CD4-positive, alpha-beta memory T cell (primary cell): ENCODE results near the gene RRP1. TPM values are rescaled to one million over a fixed set of nuclear protein-coding genes. Genes with fewer than 3 reads are reported as not detected.

Experiments
- CTCF ChIA-PET: fragments of 350-600 bp; sonication (Branson Sonifier 250); formaldehyde crosslinking; loops from one replicate; lab custom pipeline; 2021; ENCODE audit warnings: inconsistent platforms; ENCODE audit not compliant: partially characterized antibody; lab: Charles Lee
- POLR2A ChIA-PET: fragments of 350-600 bp; sonication (Branson Sonifier 250); formaldehyde crosslinking; loops from one replicate; lab custom pipeline; 2021; ENCODE audit not compliant: partially characterized antibody; lab: Charles Lee
- DNase-seq, 5 donors: peaks; one replicate each; pipeline versions ENCODE4 v3.0.0 to v3.0.0-alpha.2; 2020 to 2022; ENCODE audit warnings: mixed read lengths in 1 of 5
- H3K27ac ChIP-seq: one replicate; pipeline ENCODE4 v1.7.0; 2013; ENCODE audit warnings: low read depth, low read length
- H3K27me3 ChIP-seq: 2 replicates; pipeline ENCODE4 v1.7.0; 2013; ENCODE audit warnings: mild to moderate bottlenecking, low read length, moderate library complexity; ENCODE audit not compliant: insufficient read depth
- H3K36me3 ChIP-seq: 2 replicates; pipeline ENCODE4 v1.7.0; 2013; ENCODE audit warnings: mild to moderate bottlenecking, low read length, moderate library complexity; ENCODE audit not compliant: insufficient read depth
- H3K4me1 ChIP-seq: 2 replicates; pipeline ENCODE4 v1.7.0; 2013; ENCODE audit warnings: mild to moderate bottlenecking, low read length, moderate library complexity; ENCODE audit not compliant: insufficient read depth
- H3K4me3 ChIP-seq, 2 donors: one replicate each; pipeline ENCODE4 v1.7.0; 2013; ENCODE audit warnings: low read length in 2 of 2, mild to moderate bottlenecking in 1 of 2
- H3K9me3 ChIP-seq, 2 donors: one replicate each; pipeline ENCODE4 v1.7.0; 2013; ENCODE audit warnings: low read length in 2 of 2, control low read depth in 1 of 2; ENCODE audit not compliant: control insufficient read depth in 1 of 2
- H3K27ac Mint-ChIP-seq, 7 donors: one replicate each; pipeline ENCODE4 v1.8.0; 2020 to 2021; ENCODE audit warnings: mixed read lengths in 7 of 7, mild to moderate bottlenecking in 6 of 7, inconsistent platforms in 3 of 7, moderate library complexity in 3 of 7
- H3K27me3 Mint-ChIP-seq, 2 donors: one replicate each; pipeline ENCODE4 v1.8.0; 2020 to 2021; ENCODE audit warnings: mixed read lengths in 2 of 2
- H3K36me3 Mint-ChIP-seq, 2 donors: one replicate each; pipeline ENCODE4 v1.8.0; 2020 to 2021; ENCODE audit warnings: mixed read lengths in 2 of 2, inconsistent platforms in 1 of 2, mild to moderate bottlenecking in 1 of 2
- H3K4me1 Mint-ChIP-seq, 4 donors: one replicate each; pipeline ENCODE4 v1.8.0; 2020 to 2021; ENCODE audit warnings: mixed read lengths in 4 of 4, mild to moderate bottlenecking in 1 of 4
- H3K4me3 Mint-ChIP-seq, 8 donors: one replicate each; pipeline ENCODE4 v1.8.0; 2020 to 2021; ENCODE audit warnings: mixed read lengths in 8 of 8, mild to moderate bottlenecking in 7 of 8, moderate library complexity in 6 of 8, inconsistent platforms in 3 of 8
- H3K9me3 Mint-ChIP-seq, 8 donors: one replicate each; pipeline ENCODE4 v1.8.0; 2020 to 2021; ENCODE audit warnings: mixed read lengths in 8 of 8, mild to moderate bottlenecking in 5 of 8, inconsistent platforms in 3 of 8, moderate library complexity in 1 of 8
- intact Hi-C: fragments of 100-400 bp; cut with micrococcal nuclease; formaldehyde crosslinking; loops from one replicate; pipeline ENCODE4 v1.15.1; 2023
- polyA plus RNA-seq, 2 donors: library from polyadenylated mRNA; unstranded; fragments of 300-500 nt; fragmentation: Illumina TruSeq; gene quantifications; one replicate each; pipeline ENCODE4 v1.2.3, GENCODE V29; 2021
- total RNA-seq, 2 experiments: library from RNA; stranded (reverse); gene quantifications; one replicate each; pipeline ENCODE4 v1.2.3, GENCODE V29; 2021

Gene RRP1
- total and polyA plus RNA-seq, 4 experiments from 2014 or later: 13.5 to 27.7 (median 23.8) TPM

DNA sequence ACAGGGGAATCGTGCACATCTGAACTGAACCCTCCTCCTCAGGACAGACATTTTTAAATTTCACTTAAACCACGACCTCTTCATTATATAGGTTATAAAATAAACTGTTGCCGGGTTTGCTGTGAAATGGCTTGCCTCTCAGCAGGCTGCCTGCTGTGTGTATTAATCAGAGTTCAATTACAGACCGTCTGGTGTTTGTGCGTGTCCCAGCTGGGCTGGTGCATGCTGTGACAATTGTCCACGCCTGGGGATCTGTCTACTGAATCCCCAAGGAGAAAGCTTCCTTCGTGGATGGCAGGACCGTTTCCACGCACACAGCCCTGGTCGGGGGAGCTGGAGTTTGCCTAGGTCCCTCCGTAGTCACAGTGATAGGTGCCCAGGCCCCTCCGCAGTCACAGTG lies 62.2 kb downstream of the RRP1 start:
- Mint-ChIP-seq H3K9me3 (peaks cover 0 to 4% (median 0%) of the 10 kb centered on the region in 8 donors), H3K27ac (no peak overlapping the region), H3K4me1 (peaks cover 0 to 12% (median 0%) of the 10 kb centered on the region in 4 donors), H3K27me3 (peaks cover 5 to 11% of the 10 kb centered on the region in 2 donors), H3K4me3 (no peak overlapping the region), H3K36me3 (no peaks in the 10 kb centered on the region)
- POLR2A ChIA-PET: no interaction called here
- H3K27me3 ChIP-seq: no peaks in the 10 kb centered on the region
- CTCF ChIA-PET: no interaction called here
- H3K9me3 ChIP-seq: no peaks in the 10 kb centered on the region
- H3K36me3 ChIP-seq: no peaks in the 10 kb centered on the region
- no peak for DNase-seq
- intact Hi-C loops: no loop called here
- H3K4me1 ChIP-seq: no peaks in the 10 kb centered on the region
- no peak overlapping the region for H3K27ac ChIP-seq
- H3K4me3 ChIP-seq: no peak overlapping the region

DNA sequence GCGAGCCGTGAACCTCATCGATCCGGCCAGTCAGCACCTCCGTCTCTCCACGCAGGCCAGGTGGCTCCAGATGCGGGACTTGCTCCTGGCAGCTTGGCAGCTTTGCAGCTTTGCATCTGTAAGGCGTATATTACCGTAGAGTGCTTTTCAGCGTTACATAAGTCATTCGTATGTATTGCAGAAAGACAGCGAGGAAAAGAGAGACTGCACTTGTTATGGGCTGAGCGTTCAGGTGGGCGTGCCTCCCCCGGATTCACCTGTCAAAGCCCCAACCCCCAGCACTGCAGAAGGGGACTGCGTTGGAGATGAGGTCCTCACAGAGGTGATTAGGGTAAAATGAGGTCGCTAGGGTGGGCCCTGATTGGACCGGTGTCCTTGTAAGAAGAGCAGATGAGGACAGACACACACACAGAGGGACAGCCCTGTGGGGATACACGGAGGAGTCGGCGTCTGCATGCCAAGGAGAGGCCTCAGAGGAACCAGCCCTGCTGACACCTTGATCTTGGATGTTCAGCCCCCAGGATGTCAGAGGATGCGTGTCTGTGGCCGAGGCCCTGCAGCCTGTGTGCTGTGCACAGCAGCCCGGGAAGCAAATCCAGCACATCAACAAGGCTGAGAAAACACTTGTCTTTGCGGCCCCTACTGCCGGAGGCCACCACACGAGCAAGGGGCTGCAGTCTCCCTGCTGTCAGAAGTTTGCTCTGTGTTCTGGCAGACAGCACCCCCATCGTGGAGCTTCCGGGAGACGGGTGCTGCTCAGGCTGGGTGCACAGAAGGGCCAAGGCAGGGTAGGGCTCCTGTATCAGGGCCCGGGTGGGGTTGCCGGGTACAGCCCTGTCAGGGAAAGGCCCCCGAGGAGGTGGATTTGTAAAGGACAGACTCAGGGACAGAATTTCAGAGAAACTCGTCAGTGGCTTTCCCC lies 64.7 kb downstream of the RRP1 start:
- CTCF ChIA-PET: no interaction called here
- Mint-ChIP-seq H3K4me3 (no peak overlapping the region), H3K27me3 (peaks cover 5 to 11% of the 10 kb centered on the region in 2 donors), H3K4me1 (peaks cover 0 to 12% (median 0%) of the 10 kb centered on the region in 4 donors), H3K27ac (no peak overlapping the region), H3K9me3 (peaks cover 0 to 4% (median 0%) of the 10 kb centered on the region in 8 donors), H3K36me3 (no peaks in the 10 kb centered on the region)
- no peak for DNase-seq
- no peaks in the 10 kb centered on the region for H3K4me1 ChIP-seq
- POLR2A ChIA-PET: no interaction called here
- intact Hi-C loops: no loop called here
- H3K9me3 ChIP-seq: no peaks in the 10 kb centered on the region
- H3K36me3 ChIP-seq: no peaks in the 10 kb centered on the region
- H3K27ac ChIP-seq: no peak overlapping the region
- H3K27me3 ChIP-seq: no peaks in the 10 kb centered on the region
- no peak overlapping the region for H3K4me3 ChIP-seq

Other genes with a start within 250 kb of the RRP1 start
- gene HSF2BP, start 130.1 kb upstream of the RRP1 start, total RNA-seq: under 1 TPM; 0.39 to 0.70 TPM
- gene HSF2BP, start 130.1 kb upstream of the RRP1 start, polyA plus RNA-seq: under 1 TPM in 1 of 2 donors, not detected in 1; 0.67 TPM
- 10 to 100 TPM; 39.9 to 40.5 TPM for gene RRP1B, start 130.0 kb upstream of the RRP1 start, total RNA-seq
- gene RRP1B, start 130.0 kb upstream of the RRP1 start, polyA plus RNA-seq: 10 to 100 TPM; 19.8 to 38.0 TPM
- 10 to 100 TPM; 90.8 to 94.3 TPM for gene PDXK, start 70.4 kb upstream of the RRP1 start, total RNA-seq
- gene PDXK, start 70.4 kb upstream of the RRP1 start, polyA plus RNA-seq: 10 to 100 TPM; 37.5 to 64.1 TPM
- gene CSTB, start 13.3 kb upstream of the RRP1 start, total RNA-seq: 10 to 100 TPM; 46.0 to 48.8 TPM
- 10 to 100 TPM; 68.4 to 97.0 TPM for gene CSTB, start 13.3 kb upstream of the RRP1 start, polyA plus RNA-seq
- gene AGPAT3, start 75.6 kb downstream of the RRP1 start, total RNA-seq: 10 to 100 TPM; 72.4 to 76.7 TPM
- 10 to 100 TPM; 16.0 to 21.0 TPM for gene AGPAT3, start 75.6 kb downstream of the RRP1 start, polyA plus RNA-seq
- 10 to 100 TPM; 94.2 to 95.5 TPM for gene TRAPPC10, start 222.7 kb downstream of the RRP1 start, total RNA-seq
- gene TRAPPC10, start 222.7 kb downstream of the RRP1 start, polyA plus RNA-seq: 10 to 100 TPM; 17.7 to 40.2 TPM